GM19438 (cell line): Measurements from ENCODE around the gene SH3RF1.
"Not testable (repeated sequence)": the region's sequence is repeated elsewhere in the genome, so short reads cannot be mapped to it uniquely, and the experiment has no call there.

Experiments used
- ATAC-seq: cut with Tn5 transposase; IDR thresholded peaks from one replicate; pipeline ENCODE4 v1.9.1; 2021; ENCODE audit warnings: low read depth; ENCODE audit not compliant: unreplicated experiment

Gene SH3RF1

GRCh38 chr4:169229571-169230028 is 41.2 kb downstream of the SH3RF1 start:
- ATAC-seq, result no peak

DNA sequence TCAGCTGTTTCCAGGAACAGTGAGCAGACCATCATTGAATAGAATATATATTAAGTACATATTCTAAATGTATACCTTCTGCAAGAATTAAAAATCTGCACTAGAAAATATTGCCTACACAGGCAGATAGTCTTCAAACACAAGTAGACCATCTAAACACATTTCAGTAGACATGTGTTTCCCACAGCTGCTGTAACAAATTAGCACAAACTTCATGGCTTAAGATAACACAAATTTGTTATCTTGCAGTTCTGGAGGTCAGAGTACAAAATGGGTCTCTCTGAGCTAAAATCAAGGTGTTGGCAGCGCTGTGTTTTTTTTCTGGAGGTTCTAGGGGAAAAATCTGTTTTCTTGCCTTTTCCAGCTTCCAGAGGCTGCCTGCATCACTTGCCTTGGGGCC is 42.7 kb downstream of the SH3RF1 start:
- ATAC-seq, result no peak

DNA sequence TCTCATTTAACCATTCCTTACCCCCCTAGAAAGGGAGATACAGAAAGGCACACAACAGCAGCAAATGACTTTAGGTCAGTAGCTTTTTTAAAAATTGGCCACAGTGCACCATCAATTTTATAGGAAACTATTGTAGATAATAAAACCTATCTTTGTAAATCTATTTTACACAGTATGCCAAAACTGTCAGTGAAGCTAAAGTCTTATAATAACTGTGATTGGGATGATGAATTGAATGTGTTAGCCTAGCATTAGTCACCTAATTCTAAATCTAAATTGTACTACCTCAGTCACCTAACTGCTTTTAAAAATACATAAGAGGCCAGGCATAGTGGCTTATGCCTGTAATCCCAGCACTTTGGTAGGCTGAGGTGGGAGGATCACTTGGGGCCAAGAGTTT is 44.2 kb downstream of the SH3RF1 start:
- no peak for ATAC-seq

DNA sequence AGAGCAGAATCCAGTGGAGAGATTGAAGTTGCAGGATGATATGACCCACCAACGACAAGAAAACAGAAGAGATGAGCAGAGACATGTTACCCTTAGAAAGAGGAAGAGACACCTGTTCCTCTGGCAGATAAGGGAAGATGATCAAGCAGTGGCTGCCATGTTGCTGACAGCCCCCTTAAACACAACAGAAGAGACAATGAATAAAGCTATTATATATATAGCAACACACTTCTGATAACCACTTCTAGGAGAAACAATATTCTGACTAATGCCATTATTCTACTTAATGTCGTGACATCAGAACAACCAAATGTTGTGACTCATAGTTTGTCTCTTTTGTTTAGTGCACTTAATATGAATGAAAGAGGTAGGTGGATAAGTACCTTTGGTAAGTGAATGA is 44.9 kb downstream of the SH3RF1 start:
- no peak for ATAC-seq

GRCh38 chr4:169225058-169225751 is 45.6 kb downstream of the SH3RF1 start:
- ATAC-seq, result no peak

DNA sequence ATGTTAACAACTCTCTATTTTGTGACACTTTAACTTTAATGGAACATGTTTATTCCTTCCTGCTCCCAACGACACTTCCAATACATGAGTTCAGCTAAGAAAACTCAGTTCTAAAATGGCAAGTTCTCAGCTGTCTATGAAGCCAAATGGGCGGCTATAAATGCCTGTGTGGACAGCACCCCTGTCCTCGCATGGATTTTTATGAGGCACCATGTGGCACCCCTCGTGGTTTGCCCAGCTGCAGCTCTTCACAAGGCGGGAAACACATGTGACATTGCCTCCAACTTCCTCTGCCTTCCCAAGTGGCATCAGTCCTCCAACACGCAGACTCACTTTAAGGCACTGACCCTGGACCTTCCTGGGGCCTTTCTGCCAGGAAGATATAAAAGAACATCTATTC is 48.0 kb downstream of the SH3RF1 start:
- ATAC-seq, result no peak

DNA sequence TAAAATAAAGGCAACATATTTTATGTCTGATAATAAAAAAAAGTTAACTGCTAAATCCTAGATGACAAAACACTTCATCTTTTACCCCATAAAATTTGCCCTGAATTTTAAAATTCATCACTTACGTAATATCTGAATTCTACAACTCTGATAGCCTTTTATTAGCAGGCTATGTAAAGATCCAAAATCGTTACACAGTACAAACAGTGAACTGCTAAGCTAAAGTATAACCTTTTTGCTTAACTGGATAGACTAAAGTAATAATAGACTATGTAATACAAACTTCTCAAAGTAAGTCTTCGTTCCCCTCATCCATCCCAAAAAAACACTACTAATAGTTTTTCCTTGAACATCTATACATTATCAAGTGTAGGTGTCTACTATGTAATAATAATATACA is 49.1 kb downstream of the SH3RF1 start:
- ATAC-seq, result no peak

GRCh38 chr4:169220854-169221411 is 49.8 kb downstream of the SH3RF1 start:
- ATAC-seq, result no peak

GRCh38 chr4:169220447-169220846 is 50.3 kb downstream of the SH3RF1 start:
- no peak for ATAC-seq

- ATAC-seq, result no peak
These were observed 51.3 kb downstream of the SH3RF1 start for GRCh38 chr4:169219440-169219839.

DNA sequence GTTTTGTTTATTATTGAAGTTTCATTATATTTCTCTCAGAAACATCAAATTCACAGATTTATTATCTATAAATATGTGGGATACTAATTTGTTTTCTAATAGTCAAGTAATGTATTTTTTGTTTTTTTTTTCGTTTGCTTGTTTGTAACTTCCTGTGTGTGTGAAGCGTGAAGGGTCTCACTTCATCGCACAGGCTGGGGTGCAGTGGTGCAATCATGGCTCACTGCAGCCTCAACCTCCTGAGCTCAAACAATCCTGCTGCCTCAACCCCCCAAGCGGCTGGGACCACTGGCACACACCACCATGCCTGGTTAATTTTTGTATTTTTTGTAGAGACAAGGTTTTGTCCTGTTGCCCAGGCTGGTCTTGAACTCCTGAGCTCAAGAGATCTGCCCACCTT is 55.1 kb downstream of the SH3RF1 start:
- peak; percentile 75 for ATAC-seq

- no peak for ATAC-seq
These were observed 57.8 kb downstream of the SH3RF1 start for GRCh38 chr4:169212981-169213380.

- ATAC-seq, result peak; percentile 74
These were observed 60.1 kb downstream of the SH3RF1 start for GRCh38 chr4:169210504-169211118.

DNA sequence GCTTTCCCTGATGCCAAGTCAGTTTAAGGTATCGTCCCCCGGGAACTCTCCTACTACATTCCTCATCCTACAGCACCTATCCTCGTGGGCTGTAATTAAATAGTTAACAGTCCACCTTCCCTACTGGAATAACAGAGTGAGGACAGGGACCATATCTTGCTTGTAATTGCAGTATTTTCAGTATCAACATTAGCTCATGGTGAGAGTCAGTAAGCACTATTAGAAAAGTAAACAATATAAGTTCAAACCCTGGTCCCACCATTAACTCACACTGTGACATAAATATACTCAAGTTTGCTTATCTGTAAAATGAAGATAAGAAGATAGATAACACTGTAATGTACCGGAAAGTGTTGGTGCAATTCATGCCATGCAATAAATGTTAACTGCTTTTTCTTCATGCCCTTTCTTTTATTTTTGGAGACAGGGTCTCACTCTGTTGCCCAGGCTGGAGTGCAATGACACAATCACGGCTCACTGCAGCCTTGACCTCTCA is 61.3 kb downstream of the SH3RF1 start:
- no peak for ATAC-seq

GRCh38 chr4:169208516-169208915 is 62.2 kb downstream of the SH3RF1 start:
- no peak for ATAC-seq

- ATAC-seq, result no peak
These were observed 62.7 kb downstream of the SH3RF1 start for GRCh38 chr4:169208090-169208455.

DNA sequence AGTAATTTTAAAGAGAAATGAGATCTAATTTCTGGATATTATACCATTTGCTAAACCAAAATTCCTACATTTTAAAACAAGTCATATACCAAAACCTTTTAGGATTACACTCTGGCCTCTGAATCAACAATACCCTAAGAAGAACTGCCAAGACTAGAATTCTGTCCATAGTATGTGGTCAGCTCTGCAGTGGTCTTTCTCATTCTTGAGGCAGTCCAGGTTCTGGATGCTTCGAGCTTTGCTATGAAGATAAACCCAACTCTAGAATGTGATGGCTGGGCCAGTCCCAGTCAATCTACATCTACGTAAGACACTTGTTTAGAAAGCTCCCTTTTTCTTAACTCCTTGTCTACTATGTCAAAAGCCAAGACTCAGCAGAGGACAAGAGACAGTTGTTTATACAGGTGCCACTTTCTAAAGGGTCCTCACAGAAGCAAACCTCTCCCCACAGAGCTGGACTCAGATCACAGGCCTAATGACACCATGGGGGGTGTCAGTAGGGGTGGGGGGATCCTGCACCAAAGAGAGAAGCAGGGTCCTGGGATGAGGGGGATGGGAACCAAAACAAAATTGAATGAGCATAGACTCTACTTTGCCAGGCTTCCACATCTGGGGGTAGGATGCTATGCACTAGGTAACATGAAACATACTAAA is 63.2 kb downstream of the SH3RF1 start:
- ATAC-seq, result no peak

DNA sequence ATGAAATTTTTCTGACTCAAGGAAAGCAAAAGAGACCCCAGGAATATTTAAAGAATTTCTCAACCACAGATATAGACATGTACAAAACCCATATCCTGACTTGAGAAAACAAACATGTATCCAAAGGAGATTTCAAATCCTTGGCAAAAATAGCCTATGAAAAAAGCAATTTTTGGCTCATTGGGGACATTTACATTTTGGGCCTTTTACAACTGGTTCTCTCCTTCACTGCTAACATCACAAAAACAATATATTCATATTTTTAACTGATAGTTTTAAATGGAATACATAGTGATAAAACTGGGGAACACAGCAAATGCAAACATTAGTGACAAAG is 65.0 kb downstream of the SH3RF1 start:
- no peak for ATAC-seq

DNA sequence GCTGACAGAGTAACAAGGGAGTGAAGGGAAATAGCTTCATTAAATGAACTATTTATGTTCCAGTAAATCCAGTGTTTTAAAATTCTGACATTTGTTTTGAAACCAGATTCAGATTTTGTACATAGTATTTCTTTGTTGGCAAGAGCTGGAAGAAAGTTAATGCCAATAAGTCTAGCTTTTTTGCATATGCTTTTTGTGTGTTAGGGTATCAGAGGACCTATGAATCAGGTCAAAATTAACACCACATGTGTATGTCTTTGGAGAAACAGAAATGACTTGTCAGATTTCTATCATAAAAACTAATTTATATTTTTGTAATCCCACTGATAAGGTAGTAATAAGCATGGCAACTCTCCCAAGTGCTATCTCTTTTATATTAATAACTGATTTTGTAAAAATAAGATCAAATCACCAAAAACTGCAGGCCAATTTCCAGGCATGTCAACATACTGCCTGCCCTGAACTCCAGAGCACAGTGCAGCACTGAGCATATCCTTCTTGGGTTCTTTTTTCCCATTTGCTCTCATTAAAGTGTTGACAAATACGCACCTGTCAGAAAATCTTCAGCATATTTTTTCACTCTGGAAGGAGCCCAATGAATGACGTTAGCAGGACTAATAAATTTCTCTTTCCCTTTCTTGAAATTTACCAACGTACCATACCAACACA is 65.5 kb downstream of the SH3RF1 start:
- ATAC-seq, result no peak

DNA sequence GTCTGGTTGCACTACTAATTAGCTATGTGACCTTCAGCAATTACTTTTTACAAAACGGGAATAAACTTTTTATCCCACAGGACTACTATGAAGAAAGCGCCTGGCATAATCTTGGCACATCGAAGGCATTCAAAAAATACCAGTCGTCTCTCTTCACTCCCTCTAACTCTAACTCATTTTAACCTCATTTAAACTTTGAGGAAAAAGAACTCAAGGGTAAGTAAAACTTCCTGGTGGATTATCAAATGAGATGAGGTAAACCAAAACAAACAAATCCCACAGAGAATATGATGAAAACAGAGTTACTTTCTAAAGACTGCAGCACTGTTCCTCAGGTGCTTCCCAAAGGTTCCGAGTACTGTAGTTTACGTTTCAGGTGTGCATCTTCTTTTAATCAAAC is 66.9 kb downstream of the SH3RF1 start:
- no peak for ATAC-seq

DNA sequence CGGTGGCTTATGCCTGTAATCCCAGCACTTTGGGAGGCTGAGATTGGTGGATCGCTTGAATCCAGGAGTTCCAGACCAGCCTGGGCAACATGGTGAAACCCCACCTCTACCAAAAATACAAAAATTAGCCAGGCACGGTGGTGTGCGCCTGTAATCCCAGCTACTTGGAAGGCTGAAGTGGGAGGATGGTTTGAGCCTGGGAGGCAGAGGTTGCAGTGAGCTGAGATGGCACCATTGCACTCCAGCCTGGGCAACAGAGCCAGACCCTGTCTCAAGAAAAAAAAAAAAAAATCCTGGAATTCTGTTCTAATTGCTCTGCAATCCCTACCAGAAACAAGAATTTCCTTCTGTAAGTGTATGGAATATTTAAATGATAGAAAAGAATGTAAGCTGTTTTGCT is 67.5 kb downstream of the SH3RF1 start:
- ATAC-seq, result not testable (repeated sequence)
